Heart left ventricle (tissue), 13 donors: ENCODE results near the gene PKN1.

Experiments
- CTCF ChIP-seq, 12 donors: fragments of 200-600 bp; sonication (generic) in 4 of 12; IDR thresholded peaks; one replicate each; pipeline versions ENCODE4 v1.5.0 to v1.8.0; 2018 to 2022; ENCODE audit warnings: antibody characterized with exemption in 12 of 12, mild to moderate bottlenecking in 5 of 12
- POLR2A ChIP-seq, 2 donors: fragments of 450-650 bp; IDR thresholded peaks; one replicate each; pipeline ENCODE4 v1.6.1; 2017; ENCODE audit warnings: antibody characterized with exemption in 2 of 2, mild to moderate bottlenecking in 2 of 2, moderate library complexity in 2 of 2
- donor health status: ischemic (EF 13 %, LVEDD 7.1; RV severe dilation, severe dysfunction).
- donor health status: DM: no; HTN: yes; CAD: no.
- donor health status: DM: no; HTN: no; CAD: no.
- donor health status: ischemic (EF 25% LVEDD 6.9; RV normal size, moderate dysfunction).
- donor health status: ischemic (EF 25% LVEDD 5.7; RV mildly dilated, moderate dysfunction).
- donor health status: ischemic (EF 35%, LVEDD 5.7; RV mildly dilated, moderate dysfunction).
- donor health status: nonischemic (EF 11% LVEDD 7.7; RV severe dilation, severe dysfunction).
- donor health status: DM: yes; HTN: yes; CAD: no.
- donor health status: PGD.
- donor health status: ischemic (EF 29% LVEDD 5.4; RV normal size, mild dysfunction).
- donor health status: nonischemic (EF 23%, LVEDD 6.1; RV moderate dilation, normal function).

- TF ChIP-seq POLR2A (IDR thresholded peaks at IDR 0.05) (no peak), CTCF (IDR thresholded peaks at IDR 0.05) (no peak)
Observed at GRCh38 chr19:14516048-14516534, 83.0 kb downstream of the PKN1 start.
